Central memory CD8-positive, alpha-beta T cell (primary cell): ENCODE results near the gene CNTNAP5.

Source experiments
- ATAC-seq: fragments of 150-1000 bp; cut with Tn5 transposase; replicated peaks from 2 replicates; pipeline ENCODE4 v1.10.0; 2022; ENCODE audit warnings: mild to moderate bottlenecking, moderate FRiP score, moderate number of reproducible peaks; ENCODE audit not compliant: poor library complexity, severe bottlenecking; ENCODE audit errors: extremely low read depth
- DNase-seq, 2 donors: peaks; one replicate each; pipeline ENCODE4 v3.0.0; 2021; ENCODE audit warnings: low spot score in 2 of 2
- H3K27ac Mint-ChIP-seq: one replicate; pipeline ENCODE4 v1.8.0; 2022; ENCODE audit warnings: low read depth, mild to moderate bottlenecking, moderate library complexity, mixed read lengths
- H3K27me3 Mint-ChIP-seq: one replicate; pipeline ENCODE4 v1.8.0; 2022; ENCODE audit warnings: mixed read lengths
- H3K36me3 Mint-ChIP-seq: one replicate; pipeline ENCODE4 v1.8.0; 2022; ENCODE audit warnings: mild to moderate bottlenecking, moderate library complexity, mixed read lengths; ENCODE audit not compliant: insufficient read depth
- H3K4me1 Mint-ChIP-seq: one replicate; pipeline ENCODE4 v1.8.0; 2022; ENCODE audit warnings: mixed read lengths
- H3K4me3 Mint-ChIP-seq: one replicate; pipeline ENCODE4 v1.8.0; 2022; ENCODE audit warnings: mild to moderate bottlenecking, moderate library complexity, mixed read lengths
- H3K9me3 Mint-ChIP-seq: one replicate; pipeline ENCODE4 v1.8.0; 2022; ENCODE audit warnings: mixed read lengths

CNTNAP5 gene

DNA sequence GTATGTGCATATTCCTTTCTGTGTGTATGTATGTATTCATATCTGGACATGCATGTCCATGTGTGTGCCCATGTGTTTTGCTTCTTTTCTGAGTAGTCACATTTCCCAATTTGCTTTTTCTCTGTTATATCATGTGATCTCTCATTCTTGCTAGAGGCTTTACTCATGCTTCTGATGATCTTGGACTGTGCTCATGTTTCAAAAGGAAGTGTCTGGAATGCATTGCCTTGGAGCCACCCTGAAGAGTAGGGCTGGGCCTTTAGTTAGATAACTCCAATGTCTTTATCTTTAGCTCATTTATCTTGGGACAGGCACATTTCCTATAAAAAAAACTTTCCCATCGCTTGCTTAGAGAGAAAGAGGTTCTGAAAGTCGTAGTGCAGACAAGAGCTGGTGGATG lies 859.2 kb downstream of the CNTNAP5 start:
- DNase-seq: no peak
- Mint-ChIP-seq H3K36me3 (peaks cover 1% of the 10 kb centered on the region), H3K4me1 (no peaks in the 10 kb centered on the region), H3K27me3 (no peaks in the 10 kb centered on the region), H3K4me3 (no peak overlapping the region), H3K27ac (no peak overlapping the region), H3K9me3 (peaks cover 35% of the 10 kb centered on the region)
- no peak for ATAC-seq

DNA sequence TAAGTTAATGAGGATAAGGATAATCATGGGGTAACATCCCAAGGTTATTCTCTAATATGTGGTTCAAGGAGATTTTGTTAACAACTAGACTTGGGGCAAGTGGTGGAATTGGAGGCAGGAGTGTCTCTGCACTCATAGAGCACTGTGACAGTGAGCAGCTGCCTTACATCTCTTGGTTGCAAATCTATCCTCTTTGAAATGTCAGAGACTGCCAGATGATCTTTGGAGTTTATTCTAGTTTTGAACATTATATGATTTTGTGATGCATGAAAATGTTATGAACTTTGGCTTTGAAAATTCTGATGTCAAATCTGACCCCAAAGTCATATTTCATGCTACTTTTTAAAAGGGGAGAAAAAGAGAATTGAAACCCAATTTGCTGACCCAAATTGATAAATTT lies 861.1 kb downstream of the CNTNAP5 start:
- no peak for DNase-seq
- Mint-ChIP-seq H3K36me3 (peaks cover 1% of the 10 kb centered on the region), H3K4me1 (no peaks in the 10 kb centered on the region), H3K4me3 (no peak overlapping the region), H3K27ac (no peak overlapping the region), H3K9me3 (peaks cover 29% of the 10 kb centered on the region), H3K27me3 (no peaks in the 10 kb centered on the region)
- no peak for ATAC-seq

DNA sequence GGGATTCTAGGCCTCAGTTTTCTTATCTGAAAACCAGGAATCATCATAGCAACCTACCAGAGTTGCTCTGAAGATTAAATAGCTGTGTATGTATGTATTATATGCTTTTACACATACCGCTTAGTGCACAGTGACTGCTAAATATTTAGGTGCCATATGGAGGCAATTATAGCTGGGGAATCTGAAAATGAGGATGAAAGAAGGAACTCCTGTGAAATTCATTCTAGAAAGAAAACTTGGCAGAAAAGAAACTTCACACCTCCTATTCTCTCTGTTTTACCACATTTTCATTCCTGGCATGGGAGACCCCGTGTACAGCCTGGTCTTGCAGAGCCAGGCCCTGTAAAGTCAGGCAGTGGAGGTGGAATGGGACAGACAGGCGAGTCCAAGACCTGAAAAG lies 862.4 kb downstream of the CNTNAP5 start:
- Mint-ChIP-seq H3K9me3 (peaks cover 24% of the 10 kb centered on the region), H3K4me3 (no peak overlapping the region), H3K27me3 (no peaks in the 10 kb centered on the region), H3K4me1 (no peaks in the 10 kb centered on the region), H3K27ac (no peak overlapping the region), H3K36me3 (peaks cover 1% of the 10 kb centered on the region)
- no peak for DNase-seq
- no peak for ATAC-seq

DNA sequence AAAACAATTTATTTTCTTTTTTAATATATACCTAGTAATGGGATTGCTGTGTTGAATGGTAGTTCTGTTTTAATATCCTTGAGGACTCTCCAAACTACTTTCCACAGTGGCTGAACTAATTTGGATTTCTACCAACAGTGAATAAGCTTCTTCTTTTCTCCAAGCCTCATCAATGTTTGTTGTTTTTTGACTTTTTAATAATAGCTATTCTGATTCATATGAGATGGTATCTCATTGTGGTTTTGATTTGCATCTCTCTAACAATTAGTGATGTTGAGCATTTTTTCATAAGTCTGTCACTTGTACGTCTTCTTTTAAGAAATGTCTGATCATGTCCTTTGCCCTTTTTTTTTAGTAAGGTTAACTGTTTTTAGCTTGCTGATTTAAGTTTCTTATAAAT lies 863.3 kb downstream of the CNTNAP5 start:
- Mint-ChIP-seq H3K27me3 (no peaks in the 10 kb centered on the region), H3K4me3 (no peak overlapping the region), H3K27ac (no peak overlapping the region), H3K9me3 (peaks cover 22% of the 10 kb centered on the region), H3K4me1 (no peaks in the 10 kb centered on the region), H3K36me3 (no peaks in the 10 kb centered on the region)
- DNase-seq (no peak), ATAC-seq (no peak)

DNA sequence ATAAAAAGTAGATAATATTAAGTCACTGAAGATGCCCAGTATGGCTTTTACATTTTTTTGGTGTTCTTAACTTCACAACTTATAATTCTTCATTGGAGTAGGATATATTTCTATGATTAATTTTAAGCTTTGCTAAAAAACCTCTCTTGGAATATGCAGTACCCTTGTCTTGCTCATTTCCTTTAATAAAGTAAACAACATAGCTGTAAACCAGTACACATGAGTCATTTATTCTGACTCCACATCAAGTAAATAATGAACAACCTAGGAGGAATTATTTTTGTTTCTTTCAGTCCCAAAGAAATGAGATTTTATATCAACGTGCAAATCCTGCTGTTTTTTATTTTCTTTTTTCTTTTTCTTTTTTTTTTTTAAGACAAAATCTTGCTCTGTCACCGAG lies 869.1 kb downstream of the CNTNAP5 start:
- ATAC-seq (no peak), DNase-seq (no peak)
- Mint-ChIP-seq H3K4me1 (no peaks in the 10 kb centered on the region), H3K36me3 (peaks cover 3% of the 10 kb centered on the region), H3K27ac (no peak overlapping the region), H3K9me3 (peaks cover 22% of the 10 kb centered on the region), H3K4me3 (no peak overlapping the region), H3K27me3 (no peaks in the 10 kb centered on the region)

DNA sequence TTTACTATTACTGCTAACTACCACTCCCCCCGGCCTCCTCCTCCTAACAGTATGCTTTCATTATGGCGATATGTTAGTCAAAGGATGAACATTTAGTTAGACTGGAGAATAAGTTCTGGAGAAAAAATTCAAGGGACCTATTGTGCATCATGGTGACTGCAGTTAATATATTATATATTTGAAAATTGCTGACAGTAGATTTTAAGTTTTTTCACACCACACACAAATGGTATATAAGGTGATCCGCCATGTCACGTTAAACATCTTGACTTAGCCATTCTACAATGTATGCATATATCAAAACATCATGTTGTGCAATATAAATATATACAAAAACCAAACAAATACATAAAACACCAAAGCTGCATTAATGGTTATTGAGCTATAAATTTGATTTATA lies 873.7 kb downstream of the CNTNAP5 start:
- Mint-ChIP-seq H3K27ac (no peak overlapping the region), H3K4me1 (no peaks in the 10 kb centered on the region), H3K9me3 (peaks cover 29% of the 10 kb centered on the region), H3K27me3 (no peaks in the 10 kb centered on the region), H3K36me3 (peaks cover 3% of the 10 kb centered on the region), H3K4me3 (no peak overlapping the region)
- DNase-seq: no peak
- ATAC-seq: no peak

DNA sequence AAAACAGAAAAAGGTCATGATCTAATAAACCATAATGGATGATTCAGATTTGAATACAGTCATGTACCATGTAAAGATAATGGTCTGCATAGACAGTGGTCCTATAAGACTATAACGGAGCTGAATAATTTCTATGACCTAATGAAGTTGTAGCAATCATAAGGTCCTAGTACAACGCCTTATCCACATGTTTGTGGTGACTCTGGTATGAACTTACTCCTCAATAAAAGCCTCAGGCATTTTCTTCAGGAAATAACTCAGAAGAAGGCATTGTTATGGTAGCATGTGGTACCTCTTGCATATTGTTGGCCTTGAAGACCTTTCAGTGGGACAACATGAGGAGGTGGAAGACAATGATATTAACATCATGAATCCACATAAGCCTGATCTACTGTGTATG lies 883.3 kb downstream of the CNTNAP5 start:
- H3K36me3 Mint-ChIP-seq: peaks cover 2% of the 10 kb centered on the region
- ATAC-seq: no peak
- no peaks in the 10 kb centered on the region for H3K4me1 Mint-ChIP-seq
- no peak overlapping the region for H3K27ac Mint-ChIP-seq
- H3K9me3 Mint-ChIP-seq: peaks cover 12% of the 10 kb centered on the region
- no peak overlapping the region for H3K4me3 Mint-ChIP-seq
- H3K27me3 Mint-ChIP-seq: no peaks in the 10 kb centered on the region
- DNase-seq: no peak

DNA sequence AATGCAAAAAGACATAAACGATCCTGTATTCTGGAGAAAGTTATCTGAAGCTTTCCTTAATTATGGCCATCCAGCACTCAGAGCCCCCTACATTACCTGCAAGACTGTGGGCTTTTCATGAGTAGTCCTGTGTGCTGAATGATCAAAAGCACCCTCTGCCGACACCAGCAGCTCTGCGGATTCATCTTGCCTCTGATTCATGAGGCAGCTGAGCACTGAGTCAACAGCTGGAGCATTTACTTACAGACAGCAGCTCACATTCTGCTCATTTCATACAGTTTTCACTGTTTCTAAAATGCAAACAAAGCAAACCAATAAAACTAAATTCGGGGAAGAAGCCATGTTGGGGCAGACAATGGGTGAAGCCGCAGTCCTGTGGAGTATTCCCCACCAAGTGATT lies 886.5 kb downstream of the CNTNAP5 start:
- Mint-ChIP-seq H3K36me3 (peaks cover 2% of the 10 kb centered on the region), H3K4me1 (no peaks in the 10 kb centered on the region), H3K9me3 (peaks cover 13% of the 10 kb centered on the region), H3K4me3 (no peak overlapping the region), H3K27me3 (no peaks in the 10 kb centered on the region), H3K27ac (no peak overlapping the region)
- ATAC-seq: no peak
- DNase-seq: no peak

DNA sequence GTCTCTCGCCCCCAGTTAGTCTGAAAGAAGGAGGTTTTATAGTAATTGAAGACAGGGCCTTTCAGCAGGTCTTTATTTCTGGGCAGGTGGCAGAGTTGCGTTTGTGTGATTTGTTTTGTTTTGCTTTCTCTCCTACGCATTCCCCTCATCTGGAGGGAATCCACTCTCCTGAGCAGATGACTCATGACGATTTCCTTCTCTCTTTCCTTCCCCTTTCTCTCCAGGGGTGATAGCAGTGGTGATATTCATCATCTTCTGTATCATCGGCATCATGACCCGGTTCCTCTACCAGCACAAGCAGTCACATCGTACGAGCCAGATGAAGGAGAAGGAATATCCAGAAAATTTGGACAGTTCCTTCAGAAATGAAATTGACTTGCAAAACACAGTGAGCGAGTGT lies 888.8 kb downstream of the CNTNAP5 start:
- Mint-ChIP-seq H3K27me3 (no peaks in the 10 kb centered on the region), H3K4me1 (no peaks in the 10 kb centered on the region), H3K4me3 (no peak overlapping the region), H3K27ac (no peak overlapping the region), H3K36me3 (peaks cover 2% of the 10 kb centered on the region), H3K9me3 (peaks cover 23% of the 10 kb centered on the region)
- DNase-seq: no peak
- no peak for ATAC-seq

DNA sequence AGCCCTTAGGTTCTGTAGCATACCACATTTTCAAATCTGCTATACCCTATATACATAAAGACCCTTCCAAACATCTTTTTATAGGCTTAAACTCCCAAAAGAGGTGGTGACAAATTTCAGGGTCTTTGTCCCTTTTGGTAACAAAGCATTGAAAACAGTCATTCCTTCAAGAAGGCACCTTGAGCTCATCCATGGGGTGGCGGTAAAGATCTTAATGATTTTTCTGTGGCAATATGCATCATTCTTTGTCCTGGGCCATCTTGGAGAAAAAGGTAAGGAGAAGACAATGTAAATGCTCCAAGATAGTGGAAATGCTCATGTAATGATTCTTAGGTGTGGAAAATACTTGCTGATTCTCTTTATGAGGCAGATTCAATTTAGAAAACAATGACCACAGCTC lies 890.5 kb downstream of the CNTNAP5 start:
- ATAC-seq: no peak
- H3K4me3 Mint-ChIP-seq: no peak overlapping the region

DNA sequence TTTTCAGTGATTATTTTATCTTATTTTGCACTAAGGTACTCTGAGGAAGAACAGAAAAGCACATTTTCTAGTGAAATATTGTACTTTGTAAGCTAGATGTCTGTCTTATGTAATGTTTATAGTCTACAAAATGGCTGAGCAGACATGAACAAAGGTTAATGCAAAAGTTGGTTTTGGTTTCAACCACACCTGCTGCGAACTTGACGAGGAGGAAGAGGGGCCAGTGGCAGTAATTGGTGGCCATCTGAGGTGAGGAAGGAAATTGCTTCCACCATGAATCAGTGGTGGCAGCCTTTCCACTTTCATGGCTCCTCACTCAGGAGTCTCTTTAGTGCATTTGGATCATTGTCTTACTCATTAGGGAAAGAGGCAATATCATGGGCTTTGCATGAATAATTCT lies 894.2 kb downstream of the CNTNAP5 start:
- no peak for ATAC-seq
- H3K4me3 Mint-ChIP-seq: no peak overlapping the region

More for the DNA sequence above, 890.5 kb downstream of the CNTNAP5 start:
- DNase-seq: no peak
- Mint-ChIP-seq H3K27ac (no peak overlapping the region), H3K27me3 (no peaks in the 10 kb centered on the region), H3K36me3 (no peaks in the 10 kb centered on the region), H3K9me3 (peaks cover 21% of the 10 kb centered on the region), H3K4me1 (no peaks in the 10 kb centered on the region)

DNA sequence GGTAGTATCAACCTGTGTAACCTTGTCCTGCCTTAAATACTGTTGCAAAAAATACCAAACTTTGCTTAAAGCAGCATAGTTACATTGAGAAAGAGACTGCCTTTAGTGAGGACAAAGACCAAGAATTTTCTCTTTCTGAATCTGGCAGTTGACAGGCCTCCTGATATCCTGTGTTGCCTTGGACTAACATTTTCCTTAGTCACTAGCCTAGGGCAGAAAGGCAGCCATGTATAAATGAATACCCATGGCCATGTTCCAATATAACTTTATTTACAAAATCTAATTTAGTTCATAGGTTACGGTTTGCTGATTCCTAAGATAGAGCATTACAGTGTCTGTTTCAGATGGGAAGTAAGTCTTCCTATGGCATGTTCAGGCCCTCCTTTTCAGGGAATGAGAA lies 895.4 kb downstream of the CNTNAP5 start:
- Mint-ChIP-seq H3K4me1 (no peaks in the 10 kb centered on the region), H3K36me3 (no peaks in the 10 kb centered on the region), H3K9me3 (peaks cover 27% of the 10 kb centered on the region), H3K4me3 (no peak overlapping the region), H3K27me3 (no peaks in the 10 kb centered on the region), H3K27ac (no peak overlapping the region)
- DNase-seq (no peak), ATAC-seq (no peak)

More for the DNA sequence above, 894.2 kb downstream of the CNTNAP5 start:
- no peaks in the 10 kb centered on the region for H3K27me3 Mint-ChIP-seq
- no peaks in the 10 kb centered on the region for H3K36me3 Mint-ChIP-seq
- H3K27ac Mint-ChIP-seq: no peak overlapping the region
- peaks cover 29% of the 10 kb centered on the region for H3K9me3 Mint-ChIP-seq
- DNase-seq: no peak
- no peaks in the 10 kb centered on the region for H3K4me1 Mint-ChIP-seq

DNA sequence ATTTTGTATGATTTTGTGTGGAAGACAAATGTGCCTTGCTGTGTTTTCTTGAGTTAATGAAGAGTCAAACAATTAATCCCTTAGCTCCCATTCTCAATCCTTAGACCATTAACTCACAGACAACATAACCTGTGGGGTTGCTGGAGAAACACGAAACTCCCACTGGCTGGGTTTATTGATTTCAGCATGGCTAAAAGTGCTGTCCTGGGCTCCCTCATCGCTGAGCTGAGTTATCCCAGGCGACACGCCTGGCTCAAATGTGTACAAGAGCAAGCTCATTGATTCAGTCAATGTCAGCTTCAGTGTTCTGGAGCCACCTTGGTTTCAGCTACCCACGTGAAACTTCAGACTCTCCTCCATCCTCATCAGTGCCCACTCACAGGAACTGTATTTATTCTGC lies 896.1 kb downstream of the CNTNAP5 start:
- Mint-ChIP-seq H3K27me3 (no peaks in the 10 kb centered on the region), H3K9me3 (peaks cover 27% of the 10 kb centered on the region), H3K4me3 (no peak overlapping the region), H3K4me1 (no peaks in the 10 kb centered on the region), H3K36me3 (no peaks in the 10 kb centered on the region), H3K27ac (no peak overlapping the region)
- DNase-seq: no peak
- ATAC-seq: no peak

DNA sequence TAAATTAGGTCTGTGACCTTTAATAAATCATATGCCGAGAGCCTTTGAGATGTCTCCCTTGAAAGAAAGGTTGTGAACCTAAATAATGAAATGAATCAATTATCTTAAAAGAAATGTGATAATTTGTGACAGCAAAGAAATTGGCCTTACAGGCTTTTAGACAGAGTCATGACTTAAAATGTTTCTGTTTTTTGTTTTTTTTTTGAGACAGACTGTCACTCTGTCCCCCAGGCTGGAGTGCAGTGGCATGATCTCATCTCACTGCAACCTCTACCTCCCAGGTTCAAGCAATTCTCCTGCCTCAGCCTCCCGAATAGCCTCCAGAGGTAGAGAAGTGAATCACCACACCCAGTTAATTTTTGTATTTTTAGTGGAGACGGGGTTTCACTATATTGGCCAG lies 898.0 kb downstream of the CNTNAP5 start:
- Mint-ChIP-seq H3K27me3 (no peaks in the 10 kb centered on the region), H3K9me3 (peaks cover 31% of the 10 kb centered on the region), H3K36me3 (no peaks in the 10 kb centered on the region), H3K27ac (no peak overlapping the region), H3K4me3 (no peak overlapping the region), H3K4me1 (no peaks in the 10 kb centered on the region)
- ATAC-seq: no peak
- DNase-seq: no peak
